ENCODE data around the gene ZNF683.

DNA sequence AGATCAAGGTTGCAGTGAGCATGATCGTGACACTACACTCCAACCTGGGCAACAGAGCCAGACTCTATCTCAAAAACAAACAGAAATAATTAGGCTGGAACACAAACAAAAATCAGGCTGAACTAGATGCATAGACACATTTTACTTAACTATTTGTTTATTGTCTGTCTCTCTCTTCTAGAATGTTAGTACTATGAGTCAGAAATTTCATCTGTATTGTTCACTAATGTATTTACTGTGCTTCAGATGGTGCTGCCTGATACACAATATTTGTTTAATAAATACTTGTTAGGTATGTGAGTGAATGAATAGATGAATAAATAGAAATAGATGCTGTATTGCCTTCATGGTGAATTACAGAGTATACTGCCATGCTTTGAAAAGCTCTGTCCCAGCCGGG lies 32.1 kb upstream of the ZNF683 start:
- TF ChIP-seq, protein P1, sequence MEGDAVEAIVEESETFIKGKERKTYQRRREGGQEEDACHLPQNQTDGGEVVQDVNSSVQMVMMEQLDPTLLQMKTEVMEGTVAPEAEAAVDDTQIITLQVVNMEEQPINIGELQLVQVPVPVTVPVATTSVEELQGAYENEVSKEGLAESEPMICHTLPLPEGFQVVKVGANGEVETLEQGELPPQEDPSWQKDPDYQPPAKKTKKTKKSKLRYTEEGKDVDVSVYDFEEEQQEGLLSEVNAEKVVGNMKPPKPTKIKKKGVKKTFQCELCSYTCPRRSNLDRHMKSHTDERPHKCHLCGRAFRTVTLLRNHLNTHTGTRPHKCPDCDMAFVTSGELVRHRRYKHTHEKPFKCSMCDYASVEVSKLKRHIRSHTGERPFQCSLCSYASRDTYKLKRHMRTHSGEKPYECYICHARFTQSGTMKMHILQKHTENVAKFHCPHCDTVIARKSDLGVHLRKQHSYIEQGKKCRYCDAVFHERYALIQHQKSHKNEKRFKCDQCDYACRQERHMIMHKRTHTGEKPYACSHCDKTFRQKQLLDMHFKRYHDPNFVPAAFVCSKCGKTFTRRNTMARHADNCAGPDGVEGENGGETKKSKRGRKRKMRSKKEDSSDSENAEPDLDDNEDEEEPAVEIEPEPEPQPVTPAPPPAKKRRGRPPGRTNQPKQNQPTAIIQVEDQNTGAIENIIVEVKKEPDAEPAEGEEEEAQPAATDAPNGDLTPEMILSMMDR (IDR thresholded peaks at IDR 0.05) = no peak
- TF ChIP-seq POLR2A (IDR thresholded peaks at IDR 0.05) = no peak
- TF ChIP-seq EP300 (IDR thresholded peaks at IDR 0.05) = no peak

All from tibial nerve (tissue), 4 donors.